ENCODE measurements around the gene FNBP1.

The FNBP1 gene

GRCh38 chr9:129880654-129881546 lies 162.1 kb downstream of the FNBP1 start:
- no peak for DNase-seq (ENCODE audit: low read depth)
- TF ChIP-seq CTCF (IDR thresholded peaks at IDR 0.05; ENCODE audit: low read length, missing control alignments) = no peak
- no peak overlapping the region for H3K4me3 ChIP-seq (replicated peaks; ENCODE audit: low read depth, low read length)

- DNase-seq (ENCODE audit: low read depth) = no peak
- no peak overlapping the region for H3K4me3 ChIP-seq (replicated peaks; ENCODE audit: low read depth, low read length)
- TF ChIP-seq CTCF (IDR thresholded peaks at IDR 0.05; ENCODE audit: low read length, missing control alignments) = no peak
Observed at GRCh38 chr9:129879991-129880653, 162.9 kb downstream of the FNBP1 start.

- DNase-seq (ENCODE audit: low read depth) = no peak
- no peak for TF ChIP-seq CTCF (IDR thresholded peaks at IDR 0.05; ENCODE audit: low read length, missing control alignments)
- no peak overlapping the region for H3K4me3 ChIP-seq (replicated peaks; ENCODE audit: low read depth, low read length)
Observed at GRCh38 chr9:129879103-129879699, 163.8 kb downstream of the FNBP1 start.

GRCh38 chr9:129878291-129878690 lies 164.7 kb downstream of the FNBP1 start:
- DNase-seq (ENCODE audit: low read depth) = no peak
- no peak for TF ChIP-seq CTCF (IDR thresholded peaks at IDR 0.05; ENCODE audit: low read length, missing control alignments)
- H3K4me3 ChIP-seq (replicated peaks; ENCODE audit: low read depth, low read length) = no peak overlapping the region

GRCh38 chr9:129876815-129877214 lies 166.2 kb downstream of the FNBP1 start:
- TF ChIP-seq CTCF (IDR thresholded peaks at IDR 0.05; ENCODE audit: low read length, missing control alignments) = no peak
- no peak overlapping the region for H3K4me3 ChIP-seq (replicated peaks; ENCODE audit: low read depth, low read length)
- DNase-seq (ENCODE audit: low read depth) = no peak

GRCh38 chr9:129875687-129876395 lies 167.1 kb downstream of the FNBP1 start:
- no peak for DNase-seq (ENCODE audit: low read depth)
- H3K4me3 ChIP-seq (replicated peaks; ENCODE audit: low read depth, low read length) = no peak overlapping the region
- TF ChIP-seq CTCF (IDR thresholded peaks at IDR 0.05; ENCODE audit: low read length, missing control alignments) = no peak
